HG03039 (cell line): ENCODE results near the gene MYO9B.
A peak's percentile ranks its signal among the peaks of the same experiment; 100 is the strongest.

Experiments
- ATAC-seq: cut with Tn5 transposase; IDR thresholded peaks from one replicate; pipeline ENCODE4 v1.9.1; 2021; ENCODE audit warnings: mild to moderate bottlenecking, moderate library complexity; ENCODE audit not compliant: unreplicated experiment

The MYO9B gene

DNA sequence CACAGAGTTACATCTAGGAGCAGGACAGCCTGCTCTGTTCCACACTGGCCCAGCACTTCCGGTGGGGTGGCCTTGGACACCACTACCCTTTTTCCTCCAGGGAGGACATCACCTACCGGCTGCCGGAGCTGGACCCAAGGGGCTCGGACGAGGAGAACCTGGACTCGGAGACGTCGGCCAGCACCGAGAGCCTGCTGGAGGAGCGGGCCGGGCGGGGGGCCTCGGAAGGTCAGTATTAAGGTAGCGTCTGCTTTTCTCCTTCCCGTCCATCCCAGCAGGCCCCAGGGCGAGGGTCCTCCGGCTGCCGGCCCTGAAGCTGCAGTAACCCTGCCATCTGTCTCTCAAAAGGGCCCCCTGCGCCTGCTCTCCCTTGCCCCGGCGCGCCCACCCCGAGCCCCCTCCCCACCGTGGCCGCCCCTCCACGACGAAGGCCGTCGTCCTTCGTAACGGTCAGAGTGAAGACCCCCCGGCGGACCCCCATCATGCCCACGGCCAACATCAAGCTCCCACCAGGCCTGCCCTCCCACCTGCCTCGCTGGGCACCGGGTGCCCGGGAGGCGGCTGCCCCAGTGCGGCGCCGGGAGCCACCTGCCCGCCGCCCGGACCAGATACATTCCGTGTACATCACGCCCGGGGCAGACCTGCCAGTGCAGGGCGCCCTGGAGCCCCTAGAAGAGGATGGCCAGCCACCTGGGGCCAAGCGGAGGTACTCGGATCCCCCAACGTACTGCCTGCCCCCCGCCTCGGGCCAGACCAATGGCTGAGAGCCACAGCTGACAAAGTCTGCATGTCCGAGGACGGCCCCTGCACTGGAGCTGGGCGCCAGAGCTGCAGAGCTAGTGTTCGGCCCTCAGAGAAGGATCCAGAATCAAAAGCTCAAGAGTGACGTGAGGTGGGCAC is 136.2 kb downstream of the MYO9B start:
- no peak for ATAC-seq

DNA sequence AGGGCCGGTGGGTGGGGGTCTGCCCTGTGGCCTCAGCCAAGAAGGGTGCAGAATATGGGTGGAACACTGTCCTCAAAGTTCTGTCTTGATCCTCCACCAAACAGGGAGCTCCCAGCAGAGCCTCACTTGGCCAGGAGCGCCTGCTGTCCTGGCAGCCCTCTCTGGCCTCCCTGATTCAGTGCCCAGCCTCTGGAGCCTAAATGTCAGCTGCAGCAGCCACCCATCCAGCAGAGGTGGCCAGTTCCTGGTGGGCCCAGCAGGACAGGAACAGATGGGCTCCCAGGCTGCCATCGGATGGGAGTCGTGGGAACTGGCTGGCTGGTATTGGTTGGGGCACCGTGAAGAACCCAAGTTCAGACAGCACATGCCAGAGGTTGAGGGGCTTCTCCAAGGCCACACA is 137.8 kb downstream of the MYO9B start:
- no peak for ATAC-seq

- ATAC-seq = no peak
Measured at GRCh38 chr19:17214508-17215126, 139.0 kb downstream of the MYO9B start.

DNA sequence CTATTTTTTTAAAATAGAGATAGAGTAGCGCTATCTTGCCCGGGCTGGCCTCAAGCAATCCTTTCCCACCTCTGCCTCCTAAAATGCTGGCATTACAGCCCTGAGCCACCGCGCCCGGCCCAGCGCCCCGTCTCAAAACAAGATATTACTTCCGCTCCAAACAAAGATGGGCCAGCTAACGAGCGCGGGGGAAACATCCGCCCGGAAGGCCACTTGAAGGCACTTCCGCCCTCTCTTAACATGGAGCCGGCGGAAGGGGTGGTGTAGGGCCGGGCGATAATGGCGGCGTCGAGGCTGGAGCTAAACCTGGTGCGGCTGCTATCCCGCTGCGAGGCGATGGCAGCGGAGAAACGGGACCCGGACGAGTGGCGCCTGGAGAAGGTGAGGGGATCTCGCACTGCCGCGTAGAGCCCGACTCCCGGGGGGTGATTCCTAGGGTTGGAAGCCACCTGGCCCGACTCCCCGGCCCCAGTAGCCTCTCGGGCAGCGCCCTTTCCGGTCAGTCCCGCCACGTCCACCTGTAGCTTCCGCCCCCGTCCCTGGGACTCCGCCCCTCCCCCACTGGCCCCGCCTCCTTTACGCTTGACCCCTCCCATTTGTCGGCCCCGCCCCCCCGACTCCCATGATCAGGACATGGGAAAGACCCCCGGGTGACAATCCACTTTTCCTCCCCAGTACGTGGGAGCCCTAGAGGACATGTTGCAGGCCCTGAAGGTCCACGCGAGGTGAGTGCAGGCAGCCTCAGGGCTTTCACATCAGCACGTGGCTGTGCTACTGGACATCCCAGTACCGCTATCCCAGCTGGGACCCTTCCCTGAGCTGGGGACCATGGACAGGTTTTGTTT is 139.8 kb downstream of the MYO9B start, which contains the start of gene USE1:
TSS of gene USE1 (plus strand) at position 231 of the 845 bp plus-strand sequence. CDS start at position 280, 49 bp downstream.
- no peak for ATAC-seq

- no peak for ATAC-seq
Measured at GRCh38 chr19:17216058-17216670, 140.6 kb downstream of the MYO9B start.

GRCh38 chr19:17219286-17219685 is 143.7 kb downstream of the MYO9B start:
- ATAC-seq = no peak

- no peak for ATAC-seq
Measured at GRCh38 chr19:17220207-17220758, 144.7 kb downstream of the MYO9B start.

DNA sequence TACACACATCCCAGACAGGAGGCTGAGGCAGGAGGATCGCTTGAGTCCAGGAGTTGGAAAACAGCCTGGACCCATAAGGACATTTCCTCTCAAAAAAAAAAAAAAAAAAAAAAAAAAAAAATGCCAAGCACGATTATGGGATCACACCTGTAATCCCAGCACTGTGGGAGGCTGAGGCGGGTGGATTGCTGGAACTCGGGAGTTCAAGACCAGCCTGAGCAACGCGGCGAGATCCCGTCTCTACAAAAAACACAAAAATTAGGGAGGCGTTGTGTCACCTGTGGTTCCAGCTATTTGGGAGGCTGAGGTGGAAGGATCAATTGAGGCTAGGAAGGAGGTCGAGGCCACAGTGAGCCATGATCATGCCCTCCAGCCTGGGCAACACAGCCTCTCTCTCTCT is 149.5 kb downstream of the MYO9B start:
- ATAC-seq = no peak

DNA sequence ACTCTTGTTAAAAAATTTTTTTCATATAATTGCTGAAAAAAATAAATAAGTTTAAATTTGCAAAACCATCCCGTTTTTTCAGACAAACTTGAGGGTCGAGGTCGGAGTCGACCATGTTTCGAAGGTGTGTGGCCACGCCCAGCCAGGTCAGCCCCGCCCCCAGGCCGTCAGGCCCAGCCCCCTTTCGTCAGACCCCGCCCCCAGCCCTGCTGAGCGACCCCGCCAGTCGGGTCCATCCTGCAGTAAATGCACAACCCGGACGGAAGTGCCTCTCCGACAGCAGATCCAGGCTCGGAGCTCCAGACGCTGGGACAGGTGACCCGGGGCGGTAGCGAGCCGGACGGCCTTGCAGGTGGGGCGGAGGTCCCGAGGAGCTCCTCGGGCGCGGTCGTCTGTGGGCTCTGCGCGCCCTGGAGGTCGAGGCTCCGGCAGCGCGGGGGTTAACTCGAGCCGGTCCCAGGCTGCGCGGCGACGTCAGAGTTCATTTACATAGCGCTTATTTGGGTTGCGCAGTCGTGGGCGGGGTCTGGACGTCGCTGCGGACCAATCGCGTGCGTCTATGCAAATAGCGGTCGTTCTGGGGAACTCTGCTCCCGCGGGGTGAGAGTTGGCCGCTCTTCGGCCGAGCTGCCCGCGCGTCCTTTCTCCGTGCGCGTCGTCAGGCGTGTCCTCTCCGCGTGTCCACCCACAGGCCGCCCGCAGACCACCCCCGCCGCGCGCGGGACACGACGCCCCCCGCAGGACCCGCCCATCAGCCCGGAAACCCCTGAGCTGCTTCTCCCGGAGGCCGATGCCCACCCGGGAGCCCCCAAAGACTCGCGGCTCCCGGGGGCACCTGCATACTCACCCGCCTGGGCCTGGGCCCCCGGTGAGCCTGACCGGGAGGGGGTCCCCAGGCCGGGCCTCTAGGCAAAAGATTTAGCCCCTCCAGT is 150.7 kb downstream of the MYO9B start, which contains the start of gene OCEL1:
TSS of gene OCEL1 (plus strand) at position 225 of the 932 bp plus-strand sequence. CDS start at position 247, 22 bp downstream.
- peak; percentile 84 for ATAC-seq

DNA sequence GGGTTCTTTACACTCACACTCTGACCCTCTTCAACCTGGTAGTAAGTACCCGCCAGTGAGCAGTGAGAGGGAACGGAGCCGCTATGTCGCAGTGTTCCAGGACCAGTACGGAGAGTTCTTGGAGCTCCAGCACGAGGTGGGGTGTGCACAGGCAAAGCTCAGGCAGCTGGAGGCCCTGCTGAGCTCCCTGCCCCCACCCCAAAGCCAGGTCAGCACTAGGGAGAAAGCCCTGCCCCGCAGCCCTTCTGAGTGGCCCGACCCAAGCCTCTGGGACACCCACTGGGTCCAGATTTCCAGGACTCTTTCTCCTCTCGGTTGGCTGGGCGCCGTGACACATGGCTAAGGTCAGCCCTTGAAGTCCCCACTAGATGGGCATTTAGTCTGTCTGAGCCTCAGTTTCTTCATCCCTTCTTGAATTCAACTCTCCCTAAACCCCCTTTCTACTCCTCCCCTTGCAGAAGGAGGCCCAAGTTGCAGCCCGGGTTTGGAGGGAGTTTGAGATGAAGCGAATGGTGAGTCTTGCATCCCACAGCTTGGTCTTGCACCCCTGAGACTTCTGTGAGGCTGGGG is 152.3 kb downstream of the MYO9B start:
- no peak for ATAC-seq

- ATAC-seq = no peak
Measured at GRCh38 chr19:17229890-17230289, 154.3 kb downstream of the MYO9B start.

DNA sequence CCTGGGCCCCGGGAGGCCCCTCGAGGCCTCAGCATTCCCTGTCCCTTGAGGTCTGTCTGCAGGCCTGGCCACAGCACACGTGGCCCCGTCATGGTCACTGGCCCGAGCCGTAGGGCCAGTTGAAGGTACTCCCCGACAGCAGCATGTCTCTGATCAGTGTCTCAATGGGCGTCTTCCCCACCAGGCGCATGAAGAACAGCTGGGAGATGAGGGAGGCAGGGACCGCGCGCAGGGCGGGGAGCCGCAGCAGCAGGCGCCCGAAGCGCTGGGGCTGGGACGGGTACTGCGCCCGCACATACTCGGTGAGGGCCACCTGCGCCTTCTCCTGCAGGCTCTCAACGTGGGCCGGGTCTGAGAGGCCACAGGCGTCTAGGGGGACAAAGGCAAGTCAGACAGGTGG is 156.7 kb downstream of the MYO9B start:
- no peak for ATAC-seq

DNA sequence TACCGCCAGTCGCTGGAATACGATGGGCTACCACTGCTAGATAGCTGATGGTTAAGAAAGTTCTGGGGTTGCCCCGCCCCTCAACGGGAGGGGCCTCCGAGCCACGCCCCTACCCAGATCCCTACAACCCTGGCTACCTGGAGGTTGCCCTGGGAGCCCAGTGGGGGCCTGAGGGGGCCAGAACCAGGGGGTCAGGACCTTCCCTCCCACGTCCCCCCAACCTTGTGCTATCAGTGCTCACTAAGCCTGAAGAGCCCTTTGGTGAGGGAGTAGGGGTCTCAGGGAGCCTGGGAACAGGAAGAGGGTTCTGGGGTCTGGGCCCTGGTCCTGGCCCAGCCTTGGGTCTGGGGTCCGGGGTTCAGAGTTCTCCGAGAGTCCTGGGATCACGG is 159.3 kb downstream of the MYO9B start:
- ATAC-seq = no peak

DNA sequence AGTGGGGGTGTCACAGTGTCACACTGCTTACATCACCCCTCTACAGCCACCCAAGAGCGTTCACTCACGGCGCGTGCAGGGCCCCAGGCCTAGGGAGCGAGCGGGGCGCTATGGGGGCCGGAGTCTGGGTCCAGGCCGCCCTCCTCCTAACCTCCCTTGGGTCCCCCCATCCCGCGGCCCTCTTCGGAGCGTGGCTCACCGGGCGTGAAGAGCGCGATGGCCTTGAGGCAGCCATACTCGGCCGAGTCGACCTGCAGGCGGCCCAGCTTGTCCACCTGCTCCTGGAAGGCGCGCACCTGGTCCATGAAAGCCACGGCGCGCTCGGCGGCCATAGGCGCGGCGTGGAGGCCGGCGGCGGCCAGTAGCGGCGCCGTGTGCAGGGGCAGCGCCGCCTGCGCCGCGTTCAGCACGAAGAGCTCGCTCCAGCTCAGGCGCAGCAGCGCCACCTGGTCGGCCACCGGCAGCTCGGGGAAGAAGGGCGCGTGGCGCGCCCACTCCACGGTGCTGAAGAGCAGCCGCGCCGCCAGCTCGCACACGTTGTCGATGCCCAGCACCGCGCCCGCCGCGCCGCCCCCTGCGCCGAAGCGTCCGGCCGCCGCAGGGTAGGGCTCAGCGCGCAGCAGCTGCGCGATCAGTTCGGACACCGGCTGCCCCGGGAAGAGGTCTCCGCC is 159.9 kb downstream of the MYO9B start:
- ATAC-seq = no peak

DNA sequence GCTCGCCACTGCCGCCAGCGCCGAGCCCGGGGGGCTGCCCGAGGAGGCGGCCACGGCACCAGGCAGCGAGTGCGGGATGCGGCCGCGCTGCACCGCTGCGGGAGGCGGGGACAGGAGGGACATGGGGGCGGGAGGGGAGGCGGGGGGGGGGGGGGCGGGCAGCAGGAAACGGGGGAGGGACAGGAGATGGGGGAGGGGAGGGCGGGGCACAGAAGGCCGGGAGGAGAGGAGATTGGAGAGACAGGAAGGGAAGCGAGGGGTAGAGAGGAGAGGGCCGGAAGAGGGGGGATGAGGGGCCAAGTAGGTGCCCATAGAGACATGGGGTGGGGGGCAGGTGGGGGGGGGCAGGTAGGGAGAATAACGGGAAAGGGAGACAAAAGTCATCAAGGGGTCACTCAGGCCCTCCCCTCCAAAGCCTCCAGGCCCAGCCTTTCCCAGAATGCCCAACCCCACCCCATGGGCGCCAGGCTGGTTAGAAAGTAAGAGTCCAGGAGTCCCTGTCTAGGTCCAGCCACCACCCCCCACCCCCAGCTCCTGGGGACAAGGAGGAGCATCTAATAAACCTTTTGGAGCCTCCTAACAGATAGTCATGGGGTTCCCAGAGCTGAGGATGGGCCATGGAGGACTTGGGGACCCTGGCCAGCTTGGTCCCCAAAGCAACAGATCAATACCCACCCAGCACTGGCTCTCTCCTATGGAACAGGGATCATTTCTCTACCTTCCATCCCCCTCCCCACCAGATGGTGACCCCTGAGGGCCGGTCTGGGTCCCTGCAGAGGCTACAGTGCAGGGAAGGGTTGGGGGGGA is 160.6 kb downstream of the MYO9B start:
- no peak for ATAC-seq

- ATAC-seq = no peak
Measured at GRCh38 chr19:17236811-17237543, 161.4 kb downstream of the MYO9B start.
